Liver (tissue), 3 donors: Measurements from ENCODE around the gene UBE2S.

Experiments
- FOXA1 ChIP-seq: IDR thresholded peaks from 2 replicates; pipeline ENCODE4 v1.6.1; 2016; ENCODE audit warnings: antibody characterized with exemption
- GABPA ChIP-seq, 2 donors: IDR thresholded peaks in 1 of 2; conservative IDR thresholded peaks in 1 of 2; 2 replicates each; pipeline ENCODE4 v1.6.1; 2016; ENCODE audit warnings: antibody characterized with exemption in 2 of 2, mild to moderate bottlenecking in 1 of 2, moderate library complexity in 1 of 2
- JUND ChIP-seq, 2 donors: IDR thresholded peaks; 2 replicates each; pipeline ENCODE4 v1.6.1; 2016; ENCODE audit warnings: antibody characterized with exemption in 2 of 2
- NR2F2 ChIP-seq: IDR thresholded peaks from 2 replicates; pipeline ENCODE4 v1.6.1; 2016; ENCODE audit warnings: antibody characterized with exemption
- RAD21 ChIP-seq, 2 donors: IDR thresholded peaks; 2 replicates each; pipeline ENCODE4 v1.6.1; 2016; ENCODE audit warnings: antibody characterized with exemption in 2 of 2, mild to moderate bottlenecking in 2 of 2
- RXRA ChIP-seq, 2 donors: IDR thresholded peaks; 2 replicates each; pipeline ENCODE4 v1.6.1; 2017 to 2018; ENCODE audit warnings: antibody characterized with exemption in 2 of 2, mild to moderate bottlenecking in 1 of 2
- SP1 ChIP-seq: IDR thresholded peaks from 2 replicates; pipeline ENCODE4 v1.6.1; 2018; ENCODE audit warnings: antibody characterized with exemption, mild to moderate bottlenecking
- TAF1 ChIP-seq: conservative IDR thresholded peaks from 2 replicates; pipeline ENCODE4 v1.6.1; 2016; ENCODE audit warnings: antibody characterized with exemption, mild to moderate bottlenecking
- YY1 ChIP-seq: IDR thresholded peaks from 2 replicates; pipeline ENCODE4 v1.6.1; 2016; ENCODE audit warnings: antibody characterized with exemption, mild to moderate bottlenecking
- TF ChIP-seq, protein P1 (sequence below): fragments of 150-350 bp; IDR thresholded peaks from 2 replicates; pipeline ENCODE4 v1.5.1; 2017; ENCODE audit warnings: improper control_type of control experiment, low read depth, low read length; ENCODE audit not compliant: missing input control
- TF ChIP-seq, protein P2 (sequence below): IDR thresholded peaks from 2 replicates; pipeline ENCODE4 v1.6.1; 2016; ENCODE audit warnings: antibody characterized with exemption
- TF ChIP-seq, protein P3 (sequence below): IDR thresholded peaks from 2 replicates; pipeline ENCODE4 v1.6.1; 2016; ENCODE audit warnings: antibody characterized with exemption, mild to moderate bottlenecking
- donor health status: healthy.
- donor health status: healthy.

DNA sequence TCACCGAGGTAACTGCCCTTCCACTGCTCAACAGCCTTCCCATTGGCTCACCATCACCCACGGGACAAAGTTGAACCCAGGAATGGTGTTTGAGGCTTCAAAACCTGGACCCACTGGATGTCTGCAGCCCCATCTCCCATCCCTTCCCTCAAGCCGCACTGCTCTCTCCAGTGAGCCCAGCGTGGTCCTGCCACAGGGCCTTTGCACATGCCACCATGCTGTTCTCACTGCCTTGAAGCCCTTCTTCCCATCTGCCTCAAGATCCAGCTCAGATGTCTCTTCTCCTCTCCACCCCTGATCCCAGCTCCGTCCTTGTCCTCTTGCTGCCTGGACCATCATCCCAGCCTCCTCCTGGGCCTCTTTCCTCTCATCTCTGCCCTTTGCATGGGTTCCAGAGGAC lies 31.5 kb upstream of the UBE2S start:
- TF ChIP-seq, protein P1, sequence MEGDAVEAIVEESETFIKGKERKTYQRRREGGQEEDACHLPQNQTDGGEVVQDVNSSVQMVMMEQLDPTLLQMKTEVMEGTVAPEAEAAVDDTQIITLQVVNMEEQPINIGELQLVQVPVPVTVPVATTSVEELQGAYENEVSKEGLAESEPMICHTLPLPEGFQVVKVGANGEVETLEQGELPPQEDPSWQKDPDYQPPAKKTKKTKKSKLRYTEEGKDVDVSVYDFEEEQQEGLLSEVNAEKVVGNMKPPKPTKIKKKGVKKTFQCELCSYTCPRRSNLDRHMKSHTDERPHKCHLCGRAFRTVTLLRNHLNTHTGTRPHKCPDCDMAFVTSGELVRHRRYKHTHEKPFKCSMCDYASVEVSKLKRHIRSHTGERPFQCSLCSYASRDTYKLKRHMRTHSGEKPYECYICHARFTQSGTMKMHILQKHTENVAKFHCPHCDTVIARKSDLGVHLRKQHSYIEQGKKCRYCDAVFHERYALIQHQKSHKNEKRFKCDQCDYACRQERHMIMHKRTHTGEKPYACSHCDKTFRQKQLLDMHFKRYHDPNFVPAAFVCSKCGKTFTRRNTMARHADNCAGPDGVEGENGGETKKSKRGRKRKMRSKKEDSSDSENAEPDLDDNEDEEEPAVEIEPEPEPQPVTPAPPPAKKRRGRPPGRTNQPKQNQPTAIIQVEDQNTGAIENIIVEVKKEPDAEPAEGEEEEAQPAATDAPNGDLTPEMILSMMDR: no peak
- TF ChIP-seq TAF1: no peak
- TF ChIP-seq, protein P2, sequence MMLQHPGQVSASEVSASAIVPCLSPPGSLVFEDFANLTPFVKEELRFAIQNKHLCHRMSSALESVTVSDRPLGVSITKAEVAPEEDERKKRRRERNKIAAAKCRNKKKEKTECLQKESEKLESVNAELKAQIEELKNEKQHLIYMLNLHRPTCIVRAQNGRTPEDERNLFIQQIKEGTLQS: no peak
- TF ChIP-seq RAD21 (IDR thresholded peaks at IDR 0.05): no peak
- TF ChIP-seq, protein P3, sequence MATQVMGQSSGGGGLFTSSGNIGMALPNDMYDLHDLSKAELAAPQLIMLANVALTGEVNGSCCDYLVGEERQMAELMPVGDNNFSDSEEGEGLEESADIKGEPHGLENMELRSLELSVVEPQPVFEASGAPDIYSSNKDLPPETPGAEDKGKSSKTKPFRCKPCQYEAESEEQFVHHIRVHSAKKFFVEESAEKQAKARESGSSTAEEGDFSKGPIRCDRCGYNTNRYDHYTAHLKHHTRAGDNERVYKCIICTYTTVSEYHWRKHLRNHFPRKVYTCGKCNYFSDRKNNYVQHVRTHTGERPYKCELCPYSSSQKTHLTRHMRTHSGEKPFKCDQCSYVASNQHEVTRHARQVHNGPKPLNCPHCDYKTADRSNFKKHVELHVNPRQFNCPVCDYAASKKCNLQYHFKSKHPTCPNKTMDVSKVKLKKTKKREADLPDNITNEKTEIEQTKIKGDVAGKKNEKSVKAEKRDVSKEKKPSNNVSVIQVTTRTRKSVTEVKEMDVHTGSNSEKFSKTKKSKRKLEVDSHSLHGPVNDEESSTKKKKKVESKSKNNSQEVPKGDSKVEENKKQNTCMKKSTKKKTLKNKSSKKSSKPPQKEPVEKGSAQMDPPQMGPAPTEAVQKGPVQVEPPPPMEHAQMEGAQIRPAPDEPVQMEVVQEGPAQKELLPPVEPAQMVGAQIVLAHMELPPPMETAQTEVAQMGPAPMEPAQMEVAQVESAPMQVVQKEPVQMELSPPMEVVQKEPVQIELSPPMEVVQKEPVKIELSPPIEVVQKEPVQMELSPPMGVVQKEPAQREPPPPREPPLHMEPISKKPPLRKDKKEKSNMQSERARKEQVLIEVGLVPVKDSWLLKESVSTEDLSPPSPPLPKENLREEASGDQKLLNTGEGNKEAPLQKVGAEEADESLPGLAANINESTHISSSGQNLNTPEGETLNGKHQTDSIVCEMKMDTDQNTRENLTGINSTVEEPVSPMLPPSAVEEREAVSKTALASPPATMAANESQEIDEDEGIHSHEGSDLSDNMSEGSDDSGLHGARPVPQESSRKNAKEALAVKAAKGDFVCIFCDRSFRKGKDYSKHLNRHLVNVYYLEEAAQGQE: no peak
- no peak for TF ChIP-seq YY1
- no peak for TF ChIP-seq FOXA1
- no peak for TF ChIP-seq RXRA (IDR thresholded peaks at IDR 0.05)
- TF ChIP-seq SP1: no peak
- TF ChIP-seq NR2F2: no peak
- no peak for TF ChIP-seq GABPA (IDR thresholded peaks at IDR 0.05 in 1 of 2, conservative IDR thresholded peaks at IDR 0.05 in 1 of 2)
- TF ChIP-seq JUND (IDR thresholded peaks at IDR 0.05): no peak
